Measurements from ENCODE around the gene MPC1. TPM values are rescaled to one million over a fixed set of nuclear protein-coding genes. Genes with fewer than 3 reads are reported as not detected.
A peak's percentile ranks its signal among the peaks of the same experiment; 100 is the strongest.

MPC1 gene
- total and polyA plus RNA-seq, 4 experiments from 2014 or later: 33.1 to 85.0 (median 46.0) TPM

- CTCF ChIA-PET (ENCODE audit: partially characterized antibody): interaction anchor here (1.5 to 4.8 kb wide), 3 partner anchors 9 to 22 kb away, joined by 4 to 21 read pairs (median 5); no protein-coding TSS in a partner anchor
- H3K4me3 ChIP-seq (ENCODE audit: low read length in 2 of 2): no peak overlapping the region
- peaks cover 49 to 63% (median 59%) of the 10 kb centered on the region in 4 donors for H3K4me1 Mint-ChIP-seq
Measured at GRCh38 chr6:166420351-166420750, 37.6 kb upstream of the MPC1 start.

GRCh38 chr6:166419717-166420116 lies 37.0 kb upstream of the MPC1 start:
- no peak overlapping the region for H3K4me3 ChIP-seq (ENCODE audit: low read length in 2 of 2)
- H3K36me3 Mint-ChIP-seq: peaks cover 18 to 21% of the 10 kb centered on the region in 2 donors
- POLR2A ChIA-PET (ENCODE audit: partially characterized antibody): interaction anchor here (0.7 to 3.4 kb wide), 13 partner anchors 9 to 207 kb away, joined by 3 to 28 read pairs (median 5); partner anchors contain the start of gene RPS6KA2
- CTCF ChIA-PET (ENCODE audit: partially characterized antibody): interaction anchor here (0.9 to 4.8 kb wide), 5 partner anchors 9 to 106 kb away, joined by 3 to 21 read pairs (median 5); no protein-coding TSS in a partner anchor
- H3K36me3 ChIP-seq (ENCODE audit: insufficient read depth, low read length): no peaks in the 10 kb centered on the region
- H3K27ac ChIP-seq (ENCODE audit: low read depth, low read length): peak overlapping the region; percentile 42
- H3K27me3 ChIP-seq (ENCODE audit: insufficient read depth, low read length): no peaks in the 10 kb centered on the region
- peaks cover 52 to 70% (median 64%) of the 10 kb centered on the region in 4 donors for H3K4me1 Mint-ChIP-seq
- H3K9me3 Mint-ChIP-seq: peaks cover 2 to 15% (median 6%) of the 10 kb centered on the region in 8 donors
- peak overlapping the region; percentile 96 to 99 (median 98) for H3K27ac Mint-ChIP-seq
- H3K4me3 Mint-ChIP-seq: peak overlapping the region in 7 of 8 donors; percentile 55 to 79 (median 70)
- intact Hi-C loops (cut with micrococcal nuclease): loop anchor here (2.0 to 10.0 kb wide), 3 partner anchors 15 to 705 kb away; partner anchors contain the start of genes CCR6 and RNASET2
- peaks cover 70% of the 10 kb centered on the region for H3K4me1 ChIP-seq (ENCODE audit: insufficient read depth, low read length)
- no peaks in the 10 kb centered on the region for H3K9me3 ChIP-seq (ENCODE audit: control insufficient read depth in 1 of 2, low read length in 2 of 2)
- no peak for DNase-seq
- H3K27me3 Mint-ChIP-seq: peaks cover 0 to 4% of the 10 kb centered on the region in 2 donors

More at GRCh38 chr6:166420351-166420750, 37.6 kb upstream of the MPC1 start:
- DNase-seq: no peak
- H3K27ac Mint-ChIP-seq: peak overlapping the region; percentile 96 to 99 (median 98)
- peak overlapping the region; percentile 42 for H3K27ac ChIP-seq (ENCODE audit: low read depth, low read length)
- no peaks in the 10 kb centered on the region for H3K36me3 ChIP-seq (ENCODE audit: insufficient read depth, low read length)
- H3K9me3 ChIP-seq (ENCODE audit: control insufficient read depth in 1 of 2, low read length in 2 of 2): no peaks in the 10 kb centered on the region
- H3K4me3 Mint-ChIP-seq: peak overlapping the region in 5 of 8 donors; percentile 23 to 55 (median 40)
- H3K27me3 Mint-ChIP-seq: peaks cover 0 to 4% of the 10 kb centered on the region in 2 donors
- H3K27me3 ChIP-seq (ENCODE audit: insufficient read depth, low read length): no peaks in the 10 kb centered on the region
- H3K36me3 Mint-ChIP-seq: peaks cover 15 to 17% of the 10 kb centered on the region in 2 donors
- POLR2A ChIA-PET (ENCODE audit: partially characterized antibody): interaction anchor here (1.6 to 3.4 kb wide), 4 partner anchors 15 to 121 kb away, joined by 5 to 28 read pairs (median 9); no protein-coding TSS in a partner anchor
- intact Hi-C loops (cut with micrococcal nuclease): no loop called here
- H3K9me3 Mint-ChIP-seq: peaks cover 2 to 15% (median 4%) of the 10 kb centered on the region in 8 donors
- H3K4me1 ChIP-seq (ENCODE audit: insufficient read depth, low read length): peaks cover 64% of the 10 kb centered on the region

GRCh38 chr6:166419286-166419685 lies 36.5 kb upstream of the MPC1 start:
- H3K36me3 ChIP-seq (ENCODE audit: insufficient read depth, low read length): no peaks in the 10 kb centered on the region
- Mint-ChIP-seq H3K27me3 (peaks cover 0 to 4% of the 10 kb centered on the region in 2 donors), H3K4me1 (peaks cover 55 to 74% (median 68%) of the 10 kb centered on the region in 4 donors), H3K9me3 (peaks cover 2 to 15% (median 6%) of the 10 kb centered on the region in 8 donors), H3K4me3 (peak overlapping the region in 7 of 8 donors; percentile 55 to 79 (median 70)), H3K27ac (peak overlapping the region; percentile 96 to 99 (median 98)), H3K36me3 (peaks cover 18 to 21% of the 10 kb centered on the region in 2 donors)
- ChIA-PET CTCF (ENCODE audit: partially characterized antibody) (interaction anchor here (0.9 to 4.8 kb wide), 7 partner anchors 8 to 106 kb away, joined by 3 to 21 read pairs (median 4); no protein-coding TSS in a partner anchor), POLR2A (ENCODE audit: partially characterized antibody) (interaction anchor here (0.7 to 3.4 kb wide), 13 partner anchors 9 to 207 kb away, joined by 3 to 28 read pairs (median 5); partner anchors contain the start of gene RPS6KA2)
- intact Hi-C loops (cut with micrococcal nuclease): loop anchor here (2.0 to 10.0 kb wide), 3 partner anchors 16 to 706 kb away; partner anchors contain the start of genes CCR6 and RNASET2
- peak overlapping the region; percentile 42 for H3K27ac ChIP-seq (ENCODE audit: low read depth, low read length)
- H3K9me3 ChIP-seq (ENCODE audit: control insufficient read depth in 1 of 2, low read length in 2 of 2): no peaks in the 10 kb centered on the region
- H3K27me3 ChIP-seq (ENCODE audit: insufficient read depth, low read length): no peaks in the 10 kb centered on the region
- H3K4me1 ChIP-seq (ENCODE audit: insufficient read depth, low read length): peaks cover 74% of the 10 kb centered on the region
- peak; percentile 45 to 82 (median 53) for DNase-seq
- no peak overlapping the region for H3K4me3 ChIP-seq (ENCODE audit: low read length in 2 of 2)

- peak overlapping the region; percentile 96 to 99 (median 98) for H3K27ac Mint-ChIP-seq
- H3K4me1 ChIP-seq (ENCODE audit: insufficient read depth, low read length): peaks cover 80% of the 10 kb centered on the region
- CTCF ChIA-PET (ENCODE audit: partially characterized antibody): interaction anchor here (0.6 to 4.8 kb wide), 6 partner anchors 17 to 932 kb away, joined by 3 to 21 read pairs (median 4); no protein-coding TSS in a partner anchor
- H3K27me3 ChIP-seq (ENCODE audit: insufficient read depth, low read length): no peaks in the 10 kb centered on the region
- H3K9me3 ChIP-seq (ENCODE audit: control insufficient read depth in 1 of 2, low read length in 2 of 2): no peaks in the 10 kb centered on the region
- intact Hi-C loops (cut with micrococcal nuclease): loop anchor here (2.0 to 10.0 kb wide), 3 partner anchors 16 to 706 kb away; partner anchors contain the start of genes CCR6 and RNASET2
- H3K9me3 Mint-ChIP-seq: peaks cover 2 to 15% (median 6%) of the 10 kb centered on the region in 8 donors
- peak overlapping the region; percentile 42 for H3K27ac ChIP-seq (ENCODE audit: low read depth, low read length)
- POLR2A ChIA-PET (ENCODE audit: partially characterized antibody): interaction anchor here (0.9 to 3.4 kb wide), 12 partner anchors 8 to 208 kb away, joined by 3 to 28 read pairs (median 5); partner anchors contain the start of gene RPS6KA2
- peaks cover 18 to 21% of the 10 kb centered on the region in 2 donors for H3K36me3 Mint-ChIP-seq
- DNase-seq: peak in 4 of 5 donors; percentile 15 to 28 (median 19)
- H3K36me3 ChIP-seq (ENCODE audit: insufficient read depth, low read length): no peaks in the 10 kb centered on the region
- peak overlapping the region in 7 of 8 donors; percentile 55 to 79 (median 70) for H3K4me3 Mint-ChIP-seq
- H3K4me3 ChIP-seq (ENCODE audit: low read length in 2 of 2): no peak overlapping the region
- peaks cover 57 to 80% (median 71%) of the 10 kb centered on the region in 4 donors for H3K4me1 Mint-ChIP-seq
- peaks cover 0 to 4% of the 10 kb centered on the region in 2 donors for H3K27me3 Mint-ChIP-seq
Measured at GRCh38 chr6:166418691-166419143, 36.0 kb upstream of the MPC1 start.

GRCh38 chr6:166417285-166417691 lies 34.5 kb upstream of the MPC1 start:
- DNase-seq: peak; percentile 82 to 89 (median 86)
- Histone ChIP-seq H3K36me3 (ENCODE audit: insufficient read depth, low read length) (no peaks in the 10 kb centered on the region), H3K9me3 (ENCODE audit: control insufficient read depth in 1 of 2, low read length in 2 of 2) (no peaks in the 10 kb centered on the region), H3K27ac (ENCODE audit: low read depth, low read length) (peak overlapping the region; percentile 41), H3K4me1 (ENCODE audit: insufficient read depth, low read length) (peaks cover 94% of the 10 kb centered on the region), H3K4me3 (ENCODE audit: low read length in 2 of 2) (peak overlapping the region in 1 of 2 donors; percentile 2), H3K27me3 (ENCODE audit: insufficient read depth, low read length) (no peaks in the 10 kb centered on the region)
- Mint-ChIP-seq H3K27me3 (peaks cover 0 to 4% of the 10 kb centered on the region in 2 donors), H3K9me3 (peaks cover 2 to 15% (median 6%) of the 10 kb centered on the region in 8 donors), H3K36me3 (peaks cover 18 to 21% of the 10 kb centered on the region in 2 donors), H3K4me1 (peaks cover 64 to 92% (median 81%) of the 10 kb centered on the region in 4 donors), H3K27ac (peak overlapping the region; percentile 96 to 99 (median 98)), H3K4me3 (peak overlapping the region; percentile 13 to 81 (median 74))
- intact Hi-C loops (cut with micrococcal nuclease): loop anchor here (1.0 to 10.0 kb wide), 6 partner anchors 17 to 708 kb away; partner anchors contain the start of genes CCR6, RNASET2 and RPS6KA2
- ChIA-PET POLR2A (ENCODE audit: partially characterized antibody) (interaction anchor here (0.8 to 3.4 kb wide), 9 partner anchors 10 to 539 kb away, joined by 3 to 28 read pairs (median 3); partner anchors contain the start of gene RNASET2), CTCF (ENCODE audit: partially characterized antibody) (interaction anchor here (1.1 to 4.9 kb wide), 5 partner anchors 17 to 95 kb away, joined by 3 to 31 read pairs (median 3); no protein-coding TSS in a partner anchor)

GRCh38 chr6:166415833-166416347 lies 33.1 kb upstream of the MPC1 start:
- DNase-seq: no peak
- peaks cover 100% of the 10 kb centered on the region for H3K4me1 ChIP-seq (ENCODE audit: insufficient read depth, low read length)
- CTCF ChIA-PET (ENCODE audit: partially characterized antibody): interaction anchor here (1.0 to 4.9 kb wide), 5 partner anchors 16 to 102 kb away, joined by 3 to 31 read pairs (median 3); no protein-coding TSS in a partner anchor

More at GRCh38 chr6:166415833-166416347, 33.1 kb upstream of the MPC1 start:
- Mint-ChIP-seq H3K36me3 (peaks cover 18 to 20% of the 10 kb centered on the region in 2 donors), H3K27me3 (peaks cover 0 to 4% of the 10 kb centered on the region in 2 donors), H3K9me3 (peaks cover 2 to 15% (median 6%) of the 10 kb centered on the region in 8 donors), H3K4me1 (peaks cover 69 to 98% (median 86%) of the 10 kb centered on the region in 4 donors), H3K4me3 (peak overlapping the region in 7 of 8 donors; percentile 51 to 85 (median 74)), H3K27ac (peak overlapping the region; percentile 96 to 99 (median 98))
- Histone ChIP-seq H3K27me3 (ENCODE audit: insufficient read depth, low read length) (no peaks in the 10 kb centered on the region), H3K27ac (ENCODE audit: low read depth, low read length) (no peak overlapping the region), H3K36me3 (ENCODE audit: insufficient read depth, low read length) (no peaks in the 10 kb centered on the region), H3K4me3 (ENCODE audit: low read length in 2 of 2) (peak overlapping the region in 1 of 2 donors; percentile 8), H3K9me3 (ENCODE audit: control insufficient read depth in 1 of 2, low read length in 2 of 2) (no peaks in the 10 kb centered on the region)
- POLR2A ChIA-PET (ENCODE audit: partially characterized antibody): interaction anchor here (0.8 to 2.8 kb wide), 7 partner anchors 8 to 157 kb away, joined by 3 to 11 read pairs (median 5); no protein-coding TSS in a partner anchor
- intact Hi-C loops (cut with micrococcal nuclease): loop anchor here (10.0 kb wide), 2 partner anchors 539 to 709 kb away; partner anchors contain the start of genes CCR6 and RNASET2

Measured in CD4-positive, alpha-beta memory T cell (primary cell).